Kidney (tissue), 14 donors: ENCODE results near the gene RNF150. TPM values are rescaled to one million over a fixed set of nuclear protein-coding genes. Genes with fewer than 3 reads are reported as not detected.

Experiments used
- DNase-seq, 5 donors: peaks; one replicate each; pipeline ENCODE4 v3.0.0-alpha.2; 2013 to 2020
- FAIRE-seq: peaks from 2 replicates; lab custom pipeline; 2012; peaks lifted over from hg19 to GRCh38; lab: Jason Lieb, UNC
- H3K27ac ChIP-seq, 2 donors: one replicate each; pipeline ENCODE4 v1.7.0; 2013; ENCODE audit warnings: low read depth in 2 of 2, low read length in 2 of 2, inconsistent platforms in 1 of 2
- H3K27me3 ChIP-seq: one replicate; pipeline ENCODE4 v1.7.1; 2013; ENCODE audit warnings: low read length, inconsistent platforms; ENCODE audit not compliant: control insufficient read depth, insufficient read depth
- H3K36me3 ChIP-seq, 3 donors: one replicate each; pipeline versions ENCODE4 v1.7.0 to v1.7.1; 2013; ENCODE audit warnings: low read length in 3 of 3, control low read depth in 1 of 3, inconsistent platforms in 1 of 3; ENCODE audit not compliant: insufficient read depth in 3 of 3, control insufficient read depth in 2 of 3
- H3K4me1 ChIP-seq, 3 donors: one replicate each; pipeline versions ENCODE4 v1.7.0 to v1.7.1; 2013; ENCODE audit warnings: low read length in 3 of 3, inconsistent platforms in 1 of 3, low read depth in 1 of 3; ENCODE audit not compliant: control insufficient read depth in 2 of 3, insufficient read depth in 2 of 3
- H3K4me3 ChIP-seq, 3 donors: one replicate each; pipeline versions ENCODE4 v1.7.0 to v1.8.1; 2013; ENCODE audit warnings: low read length in 3 of 3, control low read depth in 1 of 3, inconsistent platforms in 1 of 3
- H3K9ac ChIP-seq, 3 donors: one replicate each; pipeline versions ENCODE4 v1.7.0 to v1.7.1; 2013; ENCODE audit warnings: low read length in 3 of 3, control low read depth in 1 of 3, inconsistent platforms in 1 of 3
- H3K9me3 ChIP-seq, 3 donors: one replicate each; pipeline versions ENCODE4 v1.7.0 to v1.7.1; 2013; ENCODE audit warnings: low read length in 3 of 3, control low read depth in 1 of 3, inconsistent platforms in 1 of 3; ENCODE audit not compliant: control insufficient read depth in 2 of 3, insufficient read depth in 1 of 3
- intact Hi-C: fragments of 100-400 bp; cut with DNase I; formaldehyde crosslinking; loops from one replicate; pipeline ENCODE4 v1.11.1; 2022
- polyA plus RNA-seq: library from polyadenylated mRNA; stranded (reverse); fragments of 350-450 nt; fragmentation: Illumina TruSeq; extraction: RNeasy Lipid Tissue Mini Kit (QIAGEN cat#74804); gene quantifications from one replicate; pipeline ENCODE4 v1.2.3, GENCODE V29; 2014; ENCODE audit warnings: low read depth, low replicate concordance; ENCODE audit not compliant: insufficient read depth
- total RNA-seq: library from RNA; stranded (reverse); fragmentation: NEBNext Ultra II Directional; extraction: Animal tissue kit (Norgen Biotek cat#: 25700); gene quantifications from one replicate; pipeline ENCODE4 v1.2.1, GENCODE V29; 2021
- TF ChIP-seq, protein P1 (sequence below): IDR thresholded peaks from 3 replicates; pipeline ENCODE4 v1.5.1; 2012; ENCODE audit warnings: mild to moderate bottlenecking, moderate library complexity, borderline replicate concordance; ENCODE audit not compliant: insufficient read depth; ENCODE audit errors: extremely low read depth
- donor health status: control.
- donor health status: control.
- donor health status: control.
- donor health status: control.
- donor health status: control.
- donor health status: DM: yes; HTN: yes; CAD: no.
- donor health status: Normal renal cell carcinoma (clear cell type).

Gene RNF150
- total and polyA plus RNA-seq, 2 donors from 2014 or later = 5.0 to 34.2 TPM

DNA sequence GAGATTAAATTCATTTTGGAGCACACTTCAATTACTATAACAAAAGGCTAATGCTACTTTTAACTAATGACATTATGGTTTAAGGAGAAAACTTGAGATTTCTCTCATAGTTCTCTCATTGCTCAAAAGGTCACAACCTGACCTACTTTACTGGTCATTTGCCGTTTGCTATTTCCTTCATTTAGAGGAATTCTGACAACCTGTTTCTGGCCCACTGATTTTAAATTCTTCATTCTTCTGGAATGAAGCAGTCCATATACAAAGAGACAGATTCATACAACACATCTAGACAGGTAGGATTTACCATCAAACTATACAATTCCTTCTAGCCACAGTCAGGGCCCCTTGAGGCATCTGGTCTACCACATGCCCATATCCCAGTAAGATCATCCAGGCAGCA is 14.2 kb downstream of the RNF150 start:
- no peak for DNase-seq
- H3K9ac ChIP-seq = no peak overlapping the region
- H3K27me3 ChIP-seq = no peaks in the 10 kb centered on the region
- H3K27ac ChIP-seq = no peak overlapping the region
- no peak for FAIRE-seq
- no peaks in the 10 kb centered on the region for H3K9me3 ChIP-seq
- TF ChIP-seq, protein P1, sequence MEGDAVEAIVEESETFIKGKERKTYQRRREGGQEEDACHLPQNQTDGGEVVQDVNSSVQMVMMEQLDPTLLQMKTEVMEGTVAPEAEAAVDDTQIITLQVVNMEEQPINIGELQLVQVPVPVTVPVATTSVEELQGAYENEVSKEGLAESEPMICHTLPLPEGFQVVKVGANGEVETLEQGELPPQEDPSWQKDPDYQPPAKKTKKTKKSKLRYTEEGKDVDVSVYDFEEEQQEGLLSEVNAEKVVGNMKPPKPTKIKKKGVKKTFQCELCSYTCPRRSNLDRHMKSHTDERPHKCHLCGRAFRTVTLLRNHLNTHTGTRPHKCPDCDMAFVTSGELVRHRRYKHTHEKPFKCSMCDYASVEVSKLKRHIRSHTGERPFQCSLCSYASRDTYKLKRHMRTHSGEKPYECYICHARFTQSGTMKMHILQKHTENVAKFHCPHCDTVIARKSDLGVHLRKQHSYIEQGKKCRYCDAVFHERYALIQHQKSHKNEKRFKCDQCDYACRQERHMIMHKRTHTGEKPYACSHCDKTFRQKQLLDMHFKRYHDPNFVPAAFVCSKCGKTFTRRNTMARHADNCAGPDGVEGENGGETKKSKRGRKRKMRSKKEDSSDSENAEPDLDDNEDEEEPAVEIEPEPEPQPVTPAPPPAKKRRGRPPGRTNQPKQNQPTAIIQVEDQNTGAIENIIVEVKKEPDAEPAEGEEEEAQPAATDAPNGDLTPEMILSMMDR = no peak
- no peak overlapping the region for H3K4me3 ChIP-seq
- intact Hi-C loops = no loop called here
- no peaks in the 10 kb centered on the region for H3K4me1 ChIP-seq
- no peaks in the 10 kb centered on the region for H3K36me3 ChIP-seq

DNA sequence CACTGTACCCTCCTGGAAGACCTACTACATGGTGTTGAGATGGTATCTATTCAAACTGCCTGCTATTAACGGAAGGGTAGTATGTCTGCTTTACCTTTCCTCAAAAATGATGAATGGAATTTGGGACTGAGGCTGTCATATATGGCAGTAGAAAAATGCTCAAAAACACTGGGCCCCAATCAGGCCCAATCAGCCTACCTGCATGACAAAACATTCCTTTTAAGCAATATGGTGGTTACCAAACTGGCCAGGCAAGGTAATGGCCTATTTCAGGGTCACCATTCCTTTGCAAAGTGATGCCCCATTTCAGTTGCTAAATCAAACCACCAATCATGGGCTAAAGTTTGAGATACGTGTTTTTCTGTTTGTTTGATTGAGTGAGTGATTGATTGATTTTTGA is 14.9 kb downstream of the RNF150 start:
- Histone ChIP-seq H3K27ac (no peak overlapping the region), H3K9ac (no peak overlapping the region), H3K4me1 (no peaks in the 10 kb centered on the region), H3K27me3 (no peaks in the 10 kb centered on the region), H3K36me3 (no peaks in the 10 kb centered on the region), H3K9me3 (no peaks in the 10 kb centered on the region), H3K4me3 (no peak overlapping the region)
- intact Hi-C loops = no loop called here
- TF ChIP-seq, protein P1 = no peak
- no peak for FAIRE-seq
- DNase-seq = no peak

DNA sequence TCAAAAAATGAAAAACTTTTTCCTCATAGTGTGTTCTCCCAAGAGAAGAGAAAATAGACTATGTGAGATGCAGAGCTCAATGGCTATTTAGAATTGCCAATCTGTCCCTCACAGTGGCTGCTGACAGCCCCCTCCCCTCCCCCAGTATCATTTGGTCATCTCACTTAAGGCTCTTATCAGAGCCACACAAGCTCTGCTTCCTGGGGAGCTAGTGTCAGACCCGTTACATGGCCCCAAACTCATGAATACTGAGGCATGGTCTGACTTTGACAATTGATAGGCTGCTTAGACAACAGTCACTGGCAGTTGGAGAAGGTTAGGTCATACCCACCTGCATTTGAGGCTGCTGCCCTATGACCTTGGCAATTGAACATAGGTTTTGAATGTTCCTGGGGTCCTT is 15.3 kb downstream of the RNF150 start:
- H3K36me3 ChIP-seq = no peaks in the 10 kb centered on the region
- H3K4me1 ChIP-seq = no peaks in the 10 kb centered on the region
- H3K27me3 ChIP-seq = no peaks in the 10 kb centered on the region
- TF ChIP-seq, protein P1 = no peak
- H3K27ac ChIP-seq = no peak overlapping the region
- DNase-seq (no peak), FAIRE-seq (no peak)
- H3K4me3 ChIP-seq = no peak overlapping the region
- H3K9ac ChIP-seq = no peak overlapping the region
- intact Hi-C loops = no loop called here
- H3K9me3 ChIP-seq = no peaks in the 10 kb centered on the region

DNA sequence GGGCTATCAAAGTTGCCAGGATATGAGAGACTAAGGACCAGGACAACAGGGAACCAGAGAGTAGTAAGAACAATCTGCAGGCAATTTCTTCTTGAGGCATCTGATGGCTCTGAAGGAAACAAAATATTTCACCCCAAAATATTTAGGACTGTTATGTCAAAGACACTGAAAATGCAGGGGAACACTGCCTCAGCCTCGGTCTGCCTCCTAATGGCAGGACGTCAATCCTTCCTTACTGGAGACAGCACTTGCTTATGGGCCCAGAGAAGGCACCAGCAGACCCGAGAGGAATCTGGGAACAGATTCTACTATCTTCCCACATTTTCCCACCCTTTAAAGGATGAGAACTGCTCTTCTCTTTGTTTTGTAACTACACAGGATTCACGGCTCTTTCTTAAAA is 23.3 kb downstream of the RNF150 start:
- intact Hi-C loops = no loop called here
- FAIRE-seq (no peak), DNase-seq (no peak)
- no peaks in the 10 kb centered on the region for H3K27me3 ChIP-seq
- no peaks in the 10 kb centered on the region for H3K4me1 ChIP-seq
- TF ChIP-seq, protein P1 = no peak
- no peak overlapping the region for H3K9ac ChIP-seq
- H3K4me3 ChIP-seq = no peak overlapping the region
- no peak overlapping the region for H3K27ac ChIP-seq
- no peaks in the 10 kb centered on the region for H3K9me3 ChIP-seq
- H3K36me3 ChIP-seq = no peaks in the 10 kb centered on the region
